NCI-H1092 treated with DMSO at 0.1 percent for 48 hours (cell line): Measurements from ENCODE around the gene TRAPPC11.

ENCODE experiments used
- DNase-seq: peaks from one replicate; lab custom pipeline; 2025; lab: John Stamatoyannopoulos, UW

TRAPPC11 gene

GRCh38 chr4:183758061-183758757, 99.1 kb downstream of the TRAPPC11 start:
- no peak for DNase-seq

DNA sequence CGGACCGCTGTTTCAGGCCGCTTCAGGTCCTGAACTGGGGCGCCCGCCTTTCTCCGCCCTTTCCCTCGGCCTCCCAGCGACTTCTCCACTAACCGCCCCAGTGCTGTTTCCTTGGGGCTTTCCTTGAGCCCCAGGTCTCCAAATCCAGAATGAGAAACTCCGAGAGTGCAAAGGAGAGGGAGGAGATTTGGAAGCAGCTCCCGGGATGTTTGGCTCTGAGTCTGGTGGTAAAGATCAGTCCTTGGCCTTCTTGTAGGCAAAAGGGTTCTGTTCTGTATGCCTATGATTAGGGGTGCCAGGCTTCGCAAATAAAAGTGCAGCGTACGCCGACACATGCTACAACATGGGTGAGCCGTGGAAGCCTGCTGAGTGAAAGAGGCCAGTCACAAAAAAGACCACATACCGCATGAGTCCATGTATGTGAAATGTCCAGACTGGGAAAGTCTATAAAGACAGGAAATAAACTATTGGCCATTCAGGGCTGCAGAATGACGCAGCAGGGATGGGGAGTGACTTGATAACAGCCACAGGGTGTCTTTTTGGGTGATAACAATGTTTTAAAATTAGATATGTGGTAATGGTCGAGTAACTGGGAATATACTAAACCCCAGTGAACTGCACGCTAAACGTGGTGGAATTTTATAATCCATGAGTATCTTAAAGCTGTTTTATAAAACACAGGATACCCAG, 99.8 kb downstream of the TRAPPC11 start:
- no peak for DNase-seq

- DNase-seq, result no peak
Observed at GRCh38 chr4:183760326-183760725, 101.2 kb downstream of the TRAPPC11 start.
